Body of pancreas (tissue), 4 donors: ENCODE results near the gene TRIM42. TPM values are rescaled to one million over a fixed set of nuclear protein-coding genes. Genes with fewer than 3 reads are reported as not detected.

Experiments used
- ATAC-seq: fragments of 150-250 bp; one replicate; pipeline ENCODE4 v1.9.1; 2016
- DNase-seq, 4 donors: peaks; one replicate each; pipeline ENCODE4 v3.0.0-alpha.2; 2019
- H3K27ac ChIP-seq, 4 donors: fragments of 200-600 bp; sonication (generic); 1 replicate in 3 of 4; 2 replicates in 1 of 4; pipeline versions ENCODE4 v1.5.1 to v1.6.1; 2016 to 2019; ENCODE audit warnings: mild to moderate bottlenecking in 1 of 4, mixed read lengths in 1 of 4, moderate library complexity in 1 of 4
- H3K27me3 ChIP-seq, 2 donors: fragments of 200-600 bp; sonication (generic); one replicate each; pipeline ENCODE4 v1.6.0; 2016; ENCODE audit warnings: mild to moderate bottlenecking in 1 of 2
- H3K36me3 ChIP-seq, 2 donors: fragments of 200-600 bp; sonication (generic); replicated peaks in 1 of 2; 2 replicates each; pipeline ENCODE4 v1.5.1; 2016; ENCODE audit warnings: low read depth in 2 of 2; ENCODE audit not compliant: insufficient read depth in 1 of 2
- H3K4me1 ChIP-seq: fragments of 200-600 bp; sonication (generic); one replicate; pipeline ENCODE4 v1.6.0; 2016
- H3K4me3 ChIP-seq, 2 donors: fragments of 200-600 bp; sonication (generic); 1 replicate in 1 of 2; 2 replicates in 1 of 2; pipeline ENCODE4 v1.5.1; 2016 to 2019
- H3K9me3 ChIP-seq, 3 donors: fragments of 200-600 bp; sonication (generic); 1 replicate in 2 of 3; 2 replicates in 1 of 3; pipeline ENCODE4 v1.5.1; 2016
- CTCF ChIP-seq, 7 experiments: fragments of 450-650 bp in 4 of 7; fragments of 200-600 bp in 3 of 7; sonication (generic) in 3 of 7; IDR thresholded peaks; one replicate each; pipeline ENCODE4 v1.5.1; 2016 to 2019; ENCODE audit warnings: antibody characterized with exemption in 7 of 7
- POLR2A ChIP-seq, 3 donors: fragments of 450-650 bp; IDR thresholded peaks; one replicate each; pipeline ENCODE4 v1.6.1; 2016; ENCODE audit warnings: antibody characterized with exemption in 3 of 3, mild to moderate bottlenecking in 2 of 3
- WGBS, 2 donors: methylation state at CpG; one replicate each; pipeline ENCODE4 v1.1.5; 2017; 5-methylcytosine and 5-hydroxymethylcytosine counted together
- intact Hi-C: fragments of 100-400 bp; cut with DNase I; formaldehyde crosslinking; loops from one replicate; pipeline ENCODE4 v1.15.1; 2023
- total RNA-seq, 2 donors: library from RNA; depleted of rRNA; stranded (reverse); fragments of >200 nt; gene quantifications; one replicate each; pipeline ENCODE4 v1.1.0, GENCODE V29; 2016

TRIM42 gene
- total RNA-seq, 2 donors from 2014 or later = not detected

- Histone ChIP-seq H3K9me3 (no peaks in the 10 kb centered on the region), H3K36me3 (no peaks in the 10 kb centered on the region), H3K27me3 (no peaks in the 10 kb centered on the region), H3K27ac (no peak overlapping the region), H3K4me1 (no peaks in the 10 kb centered on the region), H3K4me3 (no peak overlapping the region)
- intact Hi-C loops = no loop called here
- DNase-seq (no peak), ATAC-seq (no peak)
- WGBS, 2 donors = 64 to 66% methylated on average over 5 of the region's 5 CpGs
- TF ChIP-seq POLR2A (IDR thresholded peaks at IDR 0.05) (no peak), CTCF (IDR thresholded peaks at IDR 0.05) (no peak)
These were observed 42.6 kb upstream of the TRIM42 start for GRCh38 chr3:140635276-140635675.

GRCh38 chr3:140636406-140637138 lies 41.3 kb upstream of the TRIM42 start:
- ATAC-seq (no peak), DNase-seq (no peak)
- Histone ChIP-seq H3K4me1 (no peaks in the 10 kb centered on the region), H3K36me3 (no peaks in the 10 kb centered on the region), H3K27me3 (no peaks in the 10 kb centered on the region), H3K4me3 (no peak overlapping the region), H3K9me3 (no peaks in the 10 kb centered on the region), H3K27ac (no peak overlapping the region)
- intact Hi-C loops = no loop called here
- no peak for TF ChIP-seq POLR2A (IDR thresholded peaks at IDR 0.05)
- TF ChIP-seq CTCF (IDR thresholded peaks at IDR 0.05) = no peak
- 60 to 71% methylated on average over 6 of the region's 6 CpGs for WGBS, 2 donors

- no peak for TF ChIP-seq POLR2A (IDR thresholded peaks at IDR 0.05)
- TF ChIP-seq CTCF (IDR thresholded peaks at IDR 0.05) = no peak
- H3K4me3 ChIP-seq = no peak overlapping the region
- H3K27me3 ChIP-seq = no peaks in the 10 kb centered on the region
- no peaks in the 10 kb centered on the region for H3K36me3 ChIP-seq
- DNase-seq (no peak), ATAC-seq (no peak)
- no peaks in the 10 kb centered on the region for H3K4me1 ChIP-seq
- intact Hi-C loops = no loop called here
- no peak overlapping the region for H3K27ac ChIP-seq
- WGBS, 2 donors = 96% methylated on average over 22 of the region's 23 CpGs; no CpG with 5 or more reads in 1 of the 2 donors
- no peaks in the 10 kb centered on the region for H3K9me3 ChIP-seq
These were observed 26.6 kb upstream of the TRIM42 start for GRCh38 chr3:140651287-140651686.

- no peaks in the 10 kb centered on the region for H3K27me3 ChIP-seq
- no peak for DNase-seq
- H3K9me3 ChIP-seq = no peaks in the 10 kb centered on the region
- intact Hi-C loops = no loop called here
- no peak overlapping the region for H3K4me3 ChIP-seq
- no peak for ATAC-seq
- H3K36me3 ChIP-seq = no peaks in the 10 kb centered on the region
- no peak for TF ChIP-seq POLR2A (IDR thresholded peaks at IDR 0.05)
- TF ChIP-seq CTCF (IDR thresholded peaks at IDR 0.05) = no peak
- no peak overlapping the region for H3K27ac ChIP-seq
- 67 to 88% methylated on average over 1 of the region's 1 CpG for WGBS, 2 donors
- no peaks in the 10 kb centered on the region for H3K4me1 ChIP-seq
These were observed 22.2 kb upstream of the TRIM42 start for GRCh38 chr3:140655678-140656077.

- DNase-seq = no peak
- Histone ChIP-seq H3K36me3 (no peaks in the 10 kb centered on the region), H3K9me3 (no peaks in the 10 kb centered on the region), H3K4me3 (no peak overlapping the region), H3K27ac (no peak overlapping the region), H3K27me3 (no peaks in the 10 kb centered on the region), H3K4me1 (no peaks in the 10 kb centered on the region)
- WGBS, 2 donors = 52 to 53% methylated on average over 5 of the region's 5 CpGs
- ATAC-seq = no peak
- TF ChIP-seq POLR2A (IDR thresholded peaks at IDR 0.05) (no peak), CTCF (IDR thresholded peaks at IDR 0.05) (no peak)
- intact Hi-C loops = no loop called here
These were observed 13.8 kb upstream of the TRIM42 start for GRCh38 chr3:140664111-140664510.
